T-helper 22 cell (primary cell): ENCODE data around the gene MMP3.
"Not testable (repeated sequence)": the region's sequence is repeated elsewhere in the genome, so short reads cannot be mapped to it uniquely, and the experiment has no call there.

Experiments
- DNase-seq: peaks from one replicate; pipeline ENCODE4 v3.0.0-alpha.2; 2020; ENCODE audit warnings: low read depth

MMP3 gene

DNA sequence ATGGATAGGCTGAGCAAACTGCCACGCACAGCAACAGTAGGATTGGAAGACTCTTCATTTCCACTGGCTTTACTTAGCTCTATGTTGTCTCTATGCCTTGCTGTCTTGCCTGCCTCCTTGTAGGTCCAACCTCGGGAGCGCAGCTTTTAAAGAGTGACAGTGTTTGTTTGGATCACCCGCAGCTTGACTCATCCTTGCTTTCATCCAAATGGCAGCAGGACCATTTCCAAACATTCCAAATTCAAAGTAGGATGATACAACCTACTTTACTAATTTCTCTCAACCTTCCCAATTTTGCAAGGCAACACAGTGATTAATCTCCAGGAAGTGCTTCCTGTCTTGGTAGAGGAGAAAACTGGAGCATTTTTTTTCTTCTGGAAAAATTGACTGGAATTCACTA is at the start of gene MMP3:
TSS of gene MMP3 (minus strand) at position 121 of the 400 bp plus-strand sequence. CDS start at position 58, 63 bp downstream.
- DNase-seq: no peak

DNA sequence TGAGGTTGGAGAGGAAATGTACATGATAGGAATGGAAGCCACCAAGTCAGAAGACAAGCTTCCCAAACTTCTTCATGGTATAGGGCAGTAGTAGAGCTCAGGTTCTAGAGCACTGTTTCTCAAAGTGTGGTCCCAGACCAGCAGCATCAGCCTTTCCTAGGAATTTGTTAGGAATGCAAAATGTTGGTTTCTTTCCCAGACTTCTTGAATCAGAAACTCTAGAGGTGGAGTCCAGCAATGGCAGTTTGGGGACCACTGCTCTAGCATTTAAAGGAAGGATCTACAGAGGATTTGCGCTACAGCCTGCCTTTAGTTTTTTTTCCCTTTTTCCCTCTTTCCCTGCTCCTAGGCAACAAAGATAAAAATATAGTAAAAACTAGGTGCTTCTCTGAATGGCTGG is 48.3 kb upstream of the MMP3 start:
- DNase-seq: no peak

DNA sequence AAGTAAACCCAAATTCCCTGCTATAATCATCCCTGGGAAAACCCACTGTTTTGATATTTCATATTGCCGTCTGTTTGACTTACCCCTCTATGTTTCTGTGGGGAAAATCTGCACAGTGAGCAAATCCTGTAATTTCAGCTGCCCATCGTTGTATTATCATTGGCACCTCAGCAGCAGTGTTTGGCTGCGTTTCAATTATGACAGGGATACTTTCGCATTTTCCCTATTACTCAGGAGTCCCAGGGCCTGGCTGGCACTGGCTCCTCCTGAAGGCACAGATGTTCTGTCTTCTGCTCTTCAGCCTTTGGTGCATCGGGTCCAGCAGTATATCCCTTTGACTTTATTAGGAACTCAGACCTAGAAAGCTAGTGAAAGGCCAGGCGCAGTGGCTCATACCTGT is 43.6 kb upstream of the MMP3 start:
- DNase-seq: no peak

DNA sequence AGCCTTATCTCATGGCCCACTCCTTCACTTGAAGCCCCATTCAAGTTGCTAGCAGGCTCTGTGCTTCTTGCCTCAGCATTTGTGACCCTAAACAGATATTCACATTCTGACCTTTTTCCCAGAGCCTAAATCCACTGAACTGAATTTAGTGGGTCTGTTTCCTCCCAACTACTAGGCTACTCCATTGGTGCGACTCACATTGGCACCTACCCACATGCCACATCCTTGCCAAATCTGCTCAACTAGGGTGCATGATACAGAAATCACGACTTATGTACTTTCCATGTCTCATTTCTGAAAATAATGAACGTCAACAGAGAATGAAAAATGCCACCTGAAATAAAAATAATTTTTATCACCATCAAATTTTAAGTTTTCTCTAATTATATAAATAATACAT is 39.7 kb upstream of the MMP3 start:
- DNase-seq: no peak

DNA sequence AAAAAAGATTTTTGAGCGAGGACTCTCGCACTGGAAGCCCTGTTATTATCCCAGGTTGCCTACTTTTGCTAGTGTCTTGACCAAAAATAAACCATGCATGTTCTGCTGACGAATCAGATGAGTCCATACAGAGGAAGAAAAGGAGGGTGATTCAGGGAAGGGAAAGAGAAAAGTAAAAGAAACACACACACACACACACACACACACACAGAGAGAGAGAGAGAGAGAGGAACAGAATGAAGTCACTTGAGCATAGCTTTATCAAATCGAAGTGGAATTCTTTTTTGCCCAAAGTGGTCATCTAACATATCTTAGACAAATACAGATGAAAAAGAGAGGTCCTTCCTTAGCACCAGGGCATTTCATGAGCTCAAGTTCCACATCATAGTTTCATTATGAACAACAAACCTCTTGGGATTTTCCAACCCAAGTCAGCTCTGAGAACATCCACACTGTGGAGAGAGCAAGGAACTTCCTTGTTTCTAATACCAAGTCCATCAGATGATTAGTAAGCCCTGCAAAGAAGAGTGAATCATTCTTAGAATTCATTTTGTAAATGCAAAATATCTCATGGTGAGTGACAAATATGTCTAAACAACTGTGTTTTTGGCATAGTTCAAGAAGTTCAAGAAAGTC is 39.1 kb upstream of the MMP3 start:
- DNase-seq: no peak

DNA sequence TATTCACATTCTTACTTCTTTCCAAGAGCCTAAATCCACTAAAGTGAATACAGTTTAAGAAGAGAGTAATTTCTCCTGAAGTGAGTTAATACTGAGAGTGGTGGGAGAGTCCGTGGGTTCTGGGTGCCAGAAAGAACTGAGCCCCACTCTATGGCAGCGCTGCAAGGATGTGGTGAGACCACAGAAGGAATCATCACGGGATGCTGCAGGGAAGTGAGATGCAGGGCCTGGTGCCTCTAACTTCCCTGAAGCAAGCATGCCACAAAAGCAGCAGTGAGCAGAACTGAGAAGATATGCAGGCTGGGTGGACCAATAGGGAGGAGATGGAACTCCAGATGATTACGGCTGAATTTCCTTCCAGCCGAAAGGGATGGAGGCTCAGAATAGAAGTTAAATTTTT is 36.4 kb upstream of the MMP3 start:
- DNase-seq: no peak

DNA sequence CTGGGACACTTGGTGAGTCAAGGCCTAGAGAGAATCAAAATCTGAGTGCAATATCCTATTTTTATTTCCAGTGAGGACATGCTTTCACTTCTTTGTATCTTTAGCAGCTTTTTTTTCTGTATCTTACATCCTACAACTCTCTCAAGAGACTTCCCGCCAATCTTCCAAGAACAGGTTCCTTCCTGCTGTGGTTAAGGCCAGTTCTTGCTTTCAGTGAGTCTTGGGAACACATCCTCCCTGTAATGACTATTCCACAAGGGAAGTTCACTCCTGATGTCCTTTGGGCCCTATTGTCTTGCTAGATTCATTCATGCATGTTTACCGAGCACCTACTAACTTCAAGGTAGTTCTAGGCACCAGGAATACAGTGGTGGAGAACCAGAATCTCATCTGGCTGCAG is 35.2 kb upstream of the MMP3 start:
- DNase-seq: no peak

DNA sequence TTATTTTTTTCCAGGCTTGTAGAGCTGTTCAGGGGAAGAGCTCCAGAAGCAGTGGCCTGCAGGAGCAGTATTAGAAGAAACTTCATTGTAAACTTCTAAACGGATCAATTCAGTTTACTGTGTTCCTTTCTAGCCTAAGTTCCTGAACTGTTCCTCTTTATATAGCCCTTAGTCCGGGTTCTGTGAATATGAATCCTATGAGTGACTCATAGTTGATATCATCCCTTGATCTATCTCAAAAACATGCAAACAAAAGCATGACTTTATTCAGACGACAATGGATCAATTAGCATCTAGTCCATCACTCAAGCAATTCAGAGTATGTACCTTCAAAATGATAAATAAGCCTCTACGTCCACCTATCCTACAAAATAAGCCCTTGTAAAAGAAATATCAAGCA is 31.4 kb upstream of the MMP3 start, which contains the start of gene MMP12:
TSS of gene MMP12 (minus strand) at position 131 of the 400 bp plus-strand sequence. CDS start at position 86, 45 bp downstream.
- DNase-seq: no peak

DNA sequence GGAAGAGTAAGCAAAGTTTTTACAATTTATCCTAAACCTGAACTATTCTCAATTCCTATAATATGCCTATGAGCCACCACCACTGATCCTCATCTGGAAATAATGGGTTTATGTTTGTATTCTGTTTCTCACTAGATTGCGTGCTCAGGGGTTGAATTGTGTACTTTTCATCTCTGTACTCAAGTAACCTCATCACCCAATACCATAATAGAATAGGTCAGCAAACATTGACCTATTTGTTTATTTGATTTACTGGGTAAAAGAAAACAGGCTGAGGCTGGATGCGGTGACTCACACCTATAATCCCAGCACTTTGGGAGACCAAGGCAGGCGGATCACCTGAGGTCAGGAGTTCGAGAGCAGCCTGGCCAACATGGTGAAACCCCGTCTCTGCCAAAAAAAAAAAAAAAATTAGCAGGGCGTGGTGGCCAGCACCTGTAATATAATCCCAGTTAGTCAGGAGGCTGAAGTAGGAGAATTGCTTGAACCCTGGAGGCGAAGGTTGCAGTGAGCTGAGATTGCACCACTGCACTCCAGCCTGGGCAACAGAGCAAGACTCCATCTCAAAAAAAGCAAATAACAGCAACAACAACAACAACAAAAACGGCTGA is 26.1 kb upstream of the MMP3 start:
- not testable (repeated sequence) for DNase-seq

DNA sequence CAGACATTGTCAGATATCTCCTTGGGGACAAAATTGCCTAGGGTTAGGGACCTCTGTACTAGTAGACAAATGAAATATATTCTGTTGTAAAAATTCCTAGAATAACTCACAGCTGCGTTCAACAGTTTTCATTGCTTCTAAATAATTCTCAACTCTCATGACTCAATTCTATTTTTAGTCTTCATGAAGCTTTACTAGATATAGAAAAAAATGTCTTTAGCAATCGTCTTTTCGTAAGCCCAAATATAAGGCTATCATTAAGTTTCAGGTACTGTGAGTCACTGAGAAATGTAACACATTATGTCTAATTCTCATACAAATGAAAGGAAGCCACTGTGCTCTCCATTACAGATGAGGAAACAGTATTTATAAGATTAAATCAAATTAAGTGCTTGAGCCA is 24.9 kb upstream of the MMP3 start:
- no peak for DNase-seq

DNA sequence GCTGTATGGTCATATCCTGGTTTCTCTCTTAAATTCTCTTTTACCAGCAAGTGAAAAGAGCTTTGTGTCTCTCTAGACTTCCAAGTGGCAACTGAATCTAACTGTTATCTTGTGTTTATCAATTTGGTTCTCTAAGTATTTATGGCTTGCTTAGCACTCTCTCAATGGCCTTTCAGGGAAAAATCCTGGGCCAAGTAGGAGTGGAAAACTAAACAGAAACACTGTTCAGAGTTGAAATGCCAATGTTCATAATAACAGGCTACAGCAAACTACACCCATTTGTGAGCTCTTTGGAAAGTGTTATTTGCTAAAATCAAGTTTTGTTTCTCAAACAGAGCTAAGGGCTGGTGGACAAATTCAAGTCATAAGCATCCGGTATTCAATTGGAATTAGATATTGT is 21.3 kb upstream of the MMP3 start:
- DNase-seq: no peak

DNA sequence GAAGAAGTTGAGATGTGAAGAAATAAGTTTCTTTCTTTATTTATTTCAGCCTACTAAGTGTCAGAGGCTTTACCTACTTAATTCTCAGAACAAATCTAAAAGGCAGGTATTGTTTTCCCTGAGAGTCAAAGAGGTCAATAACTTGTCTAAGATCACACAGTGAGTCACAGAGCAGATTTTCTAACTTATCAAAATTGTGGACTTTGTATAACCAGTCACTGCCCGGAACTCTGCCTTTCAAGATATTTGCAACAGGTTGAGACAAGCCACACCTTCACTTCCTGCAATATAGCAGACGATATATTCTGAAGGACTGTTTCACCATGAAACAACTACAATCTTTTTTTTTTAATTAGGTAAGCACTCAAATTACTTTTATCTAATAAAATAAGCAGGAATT is 10.5 kb upstream of the MMP3 start:
- no peak for DNase-seq

DNA sequence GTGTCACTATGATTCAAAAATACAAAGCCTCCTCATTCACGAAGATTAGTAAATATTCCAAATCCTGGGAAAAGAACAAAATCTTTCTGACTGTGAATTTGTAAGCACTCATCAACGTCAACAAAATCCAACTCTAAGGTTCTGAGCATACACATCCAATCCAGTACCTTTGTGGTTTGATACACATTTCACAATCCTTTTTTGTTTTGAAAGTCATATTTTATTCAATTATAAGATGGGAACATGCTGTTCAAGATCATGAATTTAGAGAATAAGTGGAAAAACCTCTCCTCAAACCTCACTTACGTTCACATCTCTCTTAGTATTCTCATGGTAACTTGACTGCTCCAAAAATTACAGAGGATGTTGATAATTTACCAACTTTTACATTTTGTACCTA is 9.6 kb upstream of the MMP3 start:
- no peak for DNase-seq

DNA sequence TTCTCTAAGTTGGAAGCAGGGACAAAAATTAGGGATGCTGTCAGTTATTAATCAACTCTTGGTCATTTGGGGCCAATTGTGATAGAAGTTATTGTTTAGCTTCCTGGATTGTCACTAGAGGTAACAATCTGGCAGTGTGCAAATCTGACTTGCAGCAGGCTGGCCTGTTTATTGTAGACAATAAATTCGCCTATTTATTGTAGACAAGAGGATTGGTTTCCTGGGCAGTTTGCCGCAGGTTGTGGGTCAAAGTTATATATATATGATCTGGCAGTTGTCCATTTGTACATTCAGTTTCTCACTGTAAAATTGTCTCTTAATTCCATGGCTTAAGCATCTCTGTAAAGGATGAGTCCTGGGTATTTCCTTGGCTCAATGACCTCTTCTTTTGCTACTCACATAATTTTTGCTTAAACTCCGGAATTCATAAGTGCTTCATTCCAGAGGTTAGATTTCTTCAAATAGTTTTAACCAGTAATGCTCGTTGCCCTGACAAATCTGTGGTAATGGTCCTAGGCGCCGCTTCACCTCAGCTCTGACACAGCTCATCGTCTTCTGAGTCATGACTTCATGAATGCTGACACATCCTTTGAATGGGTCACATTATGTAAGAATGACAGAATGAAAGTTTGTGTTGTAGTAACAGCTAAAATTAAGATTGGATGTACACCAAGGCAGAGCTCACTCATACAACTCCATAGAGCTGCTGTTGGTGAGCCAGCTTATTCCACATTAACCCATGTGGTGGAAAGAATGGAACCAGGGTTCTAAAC is 7.8 kb upstream of the MMP3 start:
- DNase-seq: no peak

DNA sequence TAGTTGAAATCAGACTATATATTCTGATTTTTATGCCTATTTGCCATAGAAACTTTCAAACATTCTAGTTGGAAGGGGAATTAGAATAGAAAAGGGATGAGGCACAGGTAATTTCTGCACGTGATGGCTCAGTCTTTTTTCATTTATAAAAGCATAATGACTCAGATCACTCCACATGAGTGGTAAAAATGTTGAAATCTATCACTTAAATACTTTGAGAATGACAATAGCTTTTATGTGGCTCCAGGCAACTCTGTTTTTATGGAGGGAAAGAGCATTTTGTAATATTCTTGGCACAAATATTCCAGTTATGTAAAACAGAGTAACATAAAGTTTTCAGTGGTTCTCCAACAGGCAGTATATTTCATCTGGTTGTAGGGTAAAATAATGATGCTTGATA is 5.9 kb upstream of the MMP3 start:
- DNase-seq: no peak

DNA sequence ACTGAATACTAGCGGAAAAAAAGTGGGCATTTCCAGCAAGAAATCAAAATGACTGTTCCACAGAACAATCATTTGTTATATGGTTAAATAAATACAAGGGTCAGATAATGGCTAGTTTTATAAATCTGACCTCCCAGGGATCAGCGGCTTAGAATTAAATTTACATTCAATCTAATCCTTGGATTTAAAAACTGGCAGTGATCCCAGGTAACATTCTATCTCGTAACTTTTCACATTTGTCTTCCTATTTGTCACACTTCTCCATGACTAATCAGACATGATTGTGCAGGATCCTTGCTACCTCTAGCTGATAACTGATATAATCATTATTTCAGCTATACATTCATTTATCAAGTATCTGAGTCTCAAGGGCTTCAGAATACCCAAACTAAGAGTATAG is 2.9 kb upstream of the MMP3 start:
- no peak for DNase-seq

DNA sequence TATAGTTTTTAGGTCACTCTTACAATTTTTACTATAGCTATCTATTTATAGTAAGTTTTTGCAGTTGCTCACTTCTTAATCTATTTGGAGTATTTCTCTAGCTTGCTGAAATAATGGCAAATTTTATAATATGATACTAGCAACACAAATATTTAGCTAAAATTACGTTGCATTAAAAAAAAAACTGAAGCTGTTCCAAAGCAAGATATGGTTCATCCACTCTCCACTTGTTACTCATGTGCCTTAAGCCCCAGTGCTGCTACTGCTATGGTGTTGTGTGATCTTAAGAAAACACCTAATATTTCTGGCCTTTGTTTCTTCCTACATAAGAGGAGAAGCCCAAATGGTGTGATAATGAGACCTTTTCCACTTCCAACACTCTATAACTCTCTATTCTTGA is 479 bp downstream of the MMP3 start:
- DNase-seq: no peak

DNA sequence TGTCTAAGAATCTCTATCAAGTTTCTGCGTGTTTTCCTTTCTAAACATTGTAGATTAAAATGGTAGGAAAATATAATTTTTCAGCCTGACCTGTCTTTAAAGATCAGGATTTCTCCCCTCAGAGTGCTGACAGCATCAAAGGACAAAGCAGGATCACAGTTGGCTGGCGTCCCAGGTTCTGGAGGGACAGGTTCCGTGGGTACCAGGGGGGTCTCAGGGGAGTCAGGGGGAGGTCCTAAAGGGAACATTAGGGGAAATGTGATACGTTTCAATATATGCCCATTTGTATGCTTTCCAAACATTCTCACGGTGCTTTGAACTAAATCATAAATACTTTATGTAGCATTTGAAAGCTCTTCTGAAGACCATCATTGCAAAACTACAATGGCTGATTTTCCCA is 3.4 kb downstream of the MMP3 start:
- DNase-seq: no peak

DNA sequence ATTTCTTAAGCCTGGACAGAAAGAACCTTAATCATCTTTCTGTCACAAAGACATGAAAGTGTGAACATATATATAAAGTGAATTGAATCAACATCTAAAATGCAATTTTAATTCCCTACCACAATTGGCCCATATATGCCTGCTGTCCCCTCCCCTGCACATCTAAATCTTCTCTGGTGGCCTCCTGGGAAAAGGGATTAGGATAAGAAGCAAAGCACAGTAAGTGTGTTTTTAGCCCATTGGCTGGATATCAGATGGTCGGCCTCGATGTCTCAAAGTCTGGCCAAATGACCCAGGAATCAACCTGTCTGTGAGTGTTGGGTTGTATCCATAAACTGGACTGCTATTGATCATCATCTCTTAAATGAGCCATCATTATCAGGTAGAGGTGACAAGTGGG is 5.8 kb downstream of the MMP3 start:
- no peak for DNase-seq

DNA sequence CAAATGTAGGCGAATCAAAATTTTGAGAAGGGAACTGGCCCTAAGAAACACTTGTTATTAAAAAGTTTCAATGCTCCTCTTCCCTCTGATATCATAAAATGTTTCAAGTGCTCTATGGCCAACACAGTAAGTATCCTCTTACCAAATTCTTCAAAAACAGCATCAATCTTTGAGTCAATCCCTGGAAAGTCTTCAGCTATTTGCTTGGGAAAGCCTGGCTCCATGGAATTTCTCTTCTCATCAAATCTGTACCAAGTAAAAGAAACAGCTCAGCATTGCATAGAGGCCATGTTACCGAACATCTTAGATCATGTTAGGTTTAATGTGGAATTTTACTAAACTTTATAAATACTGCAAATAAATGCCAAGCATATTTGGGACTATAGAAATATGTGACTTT is 6.3 kb downstream of the MMP3 start:
- DNase-seq: no peak

DNA sequence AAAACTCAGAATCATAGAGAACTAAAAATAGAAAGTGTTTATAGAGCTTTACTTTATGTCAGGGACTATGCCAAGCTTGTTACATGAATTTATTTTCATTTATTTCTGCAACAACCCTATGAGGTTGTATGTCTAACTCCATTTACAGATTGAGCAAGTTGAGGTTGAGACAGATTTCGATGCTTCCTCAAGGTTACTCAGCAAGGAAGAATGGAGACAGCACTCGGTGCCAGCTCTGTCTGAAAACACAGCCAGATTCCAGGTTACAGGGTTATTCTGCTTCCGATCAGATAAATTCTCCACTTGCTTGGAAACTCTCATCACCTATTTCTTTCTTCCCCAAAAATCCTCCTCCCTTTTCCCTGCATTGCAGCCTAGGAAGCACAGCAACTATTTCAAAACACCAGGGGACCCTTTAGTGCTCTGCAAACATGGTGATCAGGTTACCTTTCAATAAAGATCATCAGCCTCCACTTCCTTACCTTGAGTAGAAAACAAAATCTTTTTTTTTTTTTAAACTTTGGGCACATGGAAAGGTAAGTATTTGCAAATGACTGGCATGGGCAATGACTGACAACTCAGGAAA is 7.0 kb downstream of the MMP3 start:
- no peak for DNase-seq

DNA sequence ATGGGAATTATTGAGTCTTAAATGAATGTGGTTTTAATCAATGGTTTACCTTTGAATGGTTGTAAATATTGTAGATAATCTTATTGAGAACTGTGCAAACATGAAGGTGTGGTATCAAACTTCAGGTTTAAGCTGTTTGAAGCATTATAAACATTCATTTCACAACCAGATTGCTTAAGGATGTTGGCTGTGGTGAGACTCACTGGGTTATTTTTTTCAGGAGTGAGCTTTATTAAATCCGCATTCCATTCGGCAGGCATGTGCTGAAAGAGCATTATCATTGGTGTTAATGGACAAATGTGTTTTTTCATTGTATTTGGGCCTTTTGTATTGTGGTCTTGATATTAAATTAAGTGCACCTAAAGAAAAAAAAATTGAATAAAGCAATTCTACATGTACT is 9.7 kb downstream of the MMP3 start:
- DNase-seq: no peak

DNA sequence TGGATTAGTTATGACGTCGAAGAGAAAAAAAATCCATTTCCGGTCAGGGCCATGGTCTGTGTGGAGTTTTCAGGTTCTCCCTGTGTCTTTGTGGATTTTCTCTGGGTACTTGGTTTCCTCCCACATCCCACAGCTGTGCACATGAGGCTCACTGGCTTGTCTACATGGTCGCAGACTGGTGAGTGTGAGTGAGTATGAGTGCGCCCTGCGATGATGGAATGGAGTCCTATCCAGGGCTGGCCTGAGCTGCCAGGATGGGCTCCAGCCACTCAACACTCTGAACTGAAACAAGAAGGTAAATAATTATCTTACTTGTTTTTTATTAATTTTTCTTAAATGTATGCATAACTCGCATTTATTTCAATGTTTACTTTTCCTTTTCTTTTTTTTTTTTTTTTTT is 10.8 kb downstream of the MMP3 start:
- no peak for DNase-seq
